Frontal cortex (tissue), 4 donors: ENCODE data around the gene FASTKD3. TPM values are rescaled to one million over a fixed set of nuclear protein-coding genes. Genes with fewer than 3 reads are reported as not detected.
"Not testable (repeated sequence)": the region's sequence is repeated elsewhere in the genome, so short reads cannot be mapped to it uniquely, and the experiment has no call there.

Experiments
- DNase-seq, 2 donors: peaks; one replicate each; pipeline ENCODE4 v3.0.0; 2012; ENCODE audit warnings: low spot score in 2 of 2
- FAIRE-seq: peaks from 2 replicates; lab custom pipeline; 2012; peaks lifted over from hg19 to GRCh38; lab: Jason Lieb, UNC
- total RNA-seq: library from RNA; depleted of rRNA; stranded (reverse); fragments of >200 nt; gene quantifications from one replicate; pipeline ENCODE4 v1.2.3, GENCODE V29; 2014
- donor health status: control.
- donor health status: control.
- donor health status: control.

FASTKD3 gene, protein sequence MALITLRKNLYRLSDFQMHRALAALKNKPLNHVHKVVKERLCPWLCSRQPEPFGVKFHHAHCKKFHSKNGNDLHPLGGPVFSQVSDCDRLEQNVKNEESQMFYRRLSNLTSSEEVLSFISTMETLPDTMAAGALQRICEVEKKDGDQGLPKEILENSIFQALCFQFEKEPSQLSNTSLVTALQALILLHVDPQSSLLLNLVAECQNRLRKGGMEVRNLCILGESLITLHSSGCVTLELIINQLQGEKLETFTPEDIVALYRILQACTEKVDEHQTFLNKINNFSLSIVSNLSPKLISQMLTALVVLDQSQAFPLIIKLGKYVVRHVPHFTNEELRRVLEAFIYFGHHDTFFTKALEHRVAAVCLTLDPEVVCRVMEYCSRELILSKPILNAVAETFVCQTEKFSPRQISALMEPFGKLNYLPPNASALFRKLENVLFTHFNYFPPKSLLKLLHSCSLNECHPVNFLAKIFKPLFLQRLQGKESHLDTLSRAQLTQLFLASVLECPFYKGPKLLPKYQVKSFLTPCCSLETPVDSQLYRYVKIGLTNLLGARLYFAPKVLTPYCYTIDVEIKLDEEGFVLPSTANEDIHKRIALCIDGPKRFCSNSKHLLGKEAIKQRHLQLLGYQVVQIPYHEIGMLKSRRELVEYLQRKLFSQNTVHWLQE
- total RNA-seq, result 18.8 TPM

DNA sequence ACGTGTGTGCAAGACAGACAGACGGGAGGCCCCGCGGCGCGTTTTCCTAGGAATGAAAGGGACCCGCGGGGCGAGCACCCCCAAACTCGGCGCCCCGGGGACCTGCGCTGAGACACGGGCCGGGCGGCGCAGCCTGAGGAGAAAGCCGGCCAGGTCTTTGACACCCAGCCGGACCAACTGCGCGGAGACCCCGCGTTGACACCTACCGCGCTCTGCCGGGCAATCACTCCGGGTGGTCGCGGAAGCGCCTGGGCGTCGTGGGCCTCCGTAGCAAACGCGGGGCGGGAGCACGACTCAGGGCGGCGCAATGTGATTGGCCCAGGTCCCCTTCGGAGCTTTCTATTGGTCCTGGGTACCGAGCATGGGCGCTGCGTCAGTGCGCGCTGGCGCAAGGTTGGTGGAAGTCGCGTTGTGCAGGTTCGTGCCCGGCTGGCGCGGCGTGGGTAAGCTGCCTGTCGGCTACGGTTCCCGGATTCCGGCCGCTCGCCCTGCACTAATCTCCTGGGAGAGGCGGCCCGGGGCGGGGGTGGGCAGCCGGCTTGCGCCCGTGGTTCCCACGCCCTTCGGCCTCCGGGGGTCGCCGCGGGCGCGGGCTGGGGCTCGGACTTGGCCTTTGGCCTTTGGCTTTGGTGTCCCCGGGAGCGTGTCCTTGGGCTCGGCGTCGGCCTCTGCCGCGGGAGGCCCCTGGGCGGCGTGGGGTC lies at the start of gene FASTKD3, which contains the start of gene MTRR:
TSS of gene FASTKD3 (minus strand) at position 259 of the 701 bp plus-strand sequence. CDS start 948 bp downstream, outside the sequence.
TSS of gene MTRR (plus strand) at position 376 of the 701 bp plus-strand sequence. CDS start 1,647 bp downstream, outside the sequence.
- DNase-seq (peak; percentile 91 to 92), FAIRE-seq (no peak)

GRCh38 chr5:7917130-7918123 lies 48.6 kb upstream of the FASTKD3 start:
- DNase-seq, result no peak
- FAIRE-seq, result no peak

- DNase-seq (no peak), FAIRE-seq (no peak)
These were observed 47.5 kb upstream of the FASTKD3 start for GRCh38 chr5:7916171-7916804.

DNA sequence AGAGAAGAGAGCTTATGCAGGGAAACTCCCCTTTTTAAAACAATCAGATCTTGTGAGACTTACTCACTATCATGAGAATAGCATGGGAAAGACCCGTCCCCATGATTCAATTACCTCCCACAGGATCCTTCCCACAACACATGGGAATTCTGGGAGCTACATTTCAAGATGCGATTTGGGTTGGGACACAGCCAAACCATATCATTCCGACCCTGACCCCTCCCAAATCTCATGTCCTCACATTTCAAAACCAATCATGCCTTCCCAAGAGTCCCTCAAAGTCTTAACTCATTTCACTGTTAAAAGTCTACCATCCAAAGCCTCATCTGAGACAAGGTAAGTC lies 42.6 kb upstream of the FASTKD3 start:
- not testable (repeated sequence) for DNase-seq, FAIRE-seq

DNA sequence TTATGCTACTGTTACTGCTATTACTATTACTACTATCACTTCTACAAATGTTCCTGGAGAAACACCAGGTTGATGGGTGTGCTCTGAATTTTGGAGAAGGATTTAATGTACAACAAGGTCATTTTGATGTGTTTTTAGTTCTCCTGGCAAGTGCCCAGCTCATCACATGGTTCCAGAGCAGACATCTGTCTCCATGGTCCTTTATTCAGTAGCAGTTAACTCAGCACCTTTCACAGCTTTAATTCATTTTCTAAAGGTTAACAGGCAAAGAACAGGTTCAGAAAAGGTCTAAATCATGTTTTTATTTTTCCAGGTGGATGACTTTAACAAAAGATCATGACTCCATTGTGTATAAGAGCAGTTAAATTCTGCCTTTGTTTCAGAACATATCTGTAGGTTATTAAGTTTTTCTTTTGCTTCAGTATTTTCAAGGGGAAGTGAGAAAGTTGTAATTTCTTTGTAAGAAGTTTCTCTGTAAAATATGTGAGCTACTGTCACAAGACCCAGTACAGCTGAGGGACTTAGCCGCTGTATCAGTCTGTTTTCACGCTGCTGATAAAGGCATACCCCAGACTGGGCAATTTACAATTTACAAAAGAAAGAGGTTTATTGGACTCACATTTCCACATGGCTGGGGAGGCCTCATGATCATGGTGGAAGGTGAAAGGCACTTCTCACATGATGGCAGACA lies 42.1 kb upstream of the FASTKD3 start:
- FAIRE-seq, result no peak
- no peak for DNase-seq

DNA sequence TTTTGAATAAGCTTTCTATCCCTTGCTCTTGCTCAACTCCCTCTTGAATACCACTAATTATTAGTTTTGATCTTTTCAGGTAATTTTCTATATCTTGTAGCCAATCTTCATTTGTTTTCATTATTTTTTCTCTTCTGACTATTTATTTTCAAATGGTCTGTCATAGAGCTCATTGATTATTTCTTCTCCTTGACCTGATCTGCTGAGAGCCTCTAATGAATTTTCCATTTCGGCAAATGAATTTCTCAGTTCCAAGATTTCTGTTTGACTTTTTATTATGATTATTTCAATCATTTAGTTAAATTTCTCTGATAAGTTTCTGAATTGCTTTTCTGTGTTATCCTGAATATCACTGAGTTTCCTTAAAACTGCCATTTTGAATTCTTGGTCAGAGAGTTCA lies 39.5 kb upstream of the FASTKD3 start:
- no peak for FAIRE-seq

DNA sequence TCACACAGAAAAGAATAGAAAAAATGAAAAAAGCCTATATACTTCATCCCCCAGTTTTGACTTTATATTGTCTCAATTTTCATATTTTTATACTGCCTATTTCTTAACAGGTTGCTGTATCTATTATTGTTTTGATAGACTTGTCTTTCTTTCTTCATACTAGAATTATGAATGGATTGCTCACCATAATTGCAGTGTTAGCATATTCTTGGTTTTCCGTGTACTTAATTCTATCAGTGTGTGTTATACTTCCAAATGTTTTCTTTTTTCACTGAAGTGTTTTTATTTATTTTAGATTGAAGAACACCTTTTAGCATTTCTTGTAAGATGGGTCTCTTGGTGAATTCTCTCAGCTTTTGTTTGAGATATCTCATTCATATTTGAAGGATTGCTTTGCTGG lies 38.8 kb upstream of the FASTKD3 start:
- FAIRE-seq (no peak), DNase-seq (no peak)

More for the DNA sequence above, 39.5 kb upstream of the FASTKD3 start:
- no peak for DNase-seq

- FAIRE-seq, result no peak
These were observed 35.3 kb upstream of the FASTKD3 start for GRCh38 chr5:7904170-7904569.

DNA sequence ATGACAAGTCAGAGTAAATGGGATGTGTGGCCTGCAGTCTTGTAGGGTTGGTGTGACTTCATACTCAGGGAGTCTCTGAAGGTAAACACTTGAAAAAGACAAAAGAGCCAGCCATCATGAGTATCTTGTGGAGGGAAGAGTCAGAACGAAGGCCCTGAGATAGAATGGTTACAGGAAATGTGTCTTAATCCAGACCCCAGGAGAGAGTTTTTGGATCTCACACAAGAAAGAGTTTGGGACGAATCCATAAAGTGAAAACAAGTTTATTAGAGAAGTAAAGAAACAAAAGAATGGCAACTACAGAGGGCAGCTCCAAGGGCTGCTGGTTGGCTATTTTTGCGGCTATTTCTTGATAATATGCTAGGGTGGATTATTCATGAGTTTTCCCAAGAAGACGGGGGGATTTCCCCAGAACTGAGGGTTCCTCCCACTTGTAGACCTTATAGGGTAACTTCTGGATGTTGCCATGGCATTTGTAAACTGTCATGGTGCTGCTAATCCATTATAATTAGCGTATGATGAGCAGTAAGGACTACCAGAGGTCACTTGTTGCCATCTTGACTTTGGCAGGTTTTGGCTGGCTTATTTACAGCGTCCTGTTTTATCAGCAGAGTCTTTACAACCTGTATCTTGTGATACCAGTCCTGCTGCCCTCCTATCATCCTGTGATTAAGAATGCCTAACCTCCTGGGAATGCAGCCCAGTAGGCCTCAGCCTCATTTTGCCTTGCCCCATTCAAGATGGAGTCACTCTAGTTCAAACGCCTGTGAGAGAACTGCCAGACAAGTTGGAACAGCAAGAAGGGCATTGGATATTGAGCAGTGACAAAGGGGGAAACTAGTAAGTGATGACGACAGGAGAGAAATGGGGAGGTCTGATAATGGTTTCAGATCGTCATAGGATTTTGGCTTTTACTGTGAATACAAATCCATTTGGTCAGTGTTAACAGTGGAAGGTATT lies 34.1 kb upstream of the FASTKD3 start:
- no peak for FAIRE-seq

More at GRCh38 chr5:7904170-7904569, 35.3 kb upstream of the FASTKD3 start:
- DNase-seq, result no peak

DNA sequence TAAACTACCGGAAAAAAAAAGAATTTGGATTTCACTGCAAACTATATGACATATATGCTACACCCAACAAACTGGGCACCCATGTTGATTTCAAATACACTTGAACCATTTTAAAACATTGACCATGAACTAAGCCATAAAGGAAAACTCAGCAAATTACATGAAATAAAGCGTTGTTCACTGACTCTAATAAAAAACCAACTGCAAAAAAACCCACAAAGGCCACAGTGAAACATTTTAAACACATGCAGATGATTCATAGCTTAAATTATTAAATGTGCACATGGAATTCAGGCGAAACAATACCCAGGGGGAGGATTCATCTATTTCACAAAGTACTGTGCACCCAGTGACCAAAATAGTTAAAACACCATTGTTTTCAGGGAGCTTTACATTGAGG lies 33.4 kb upstream of the FASTKD3 start:
- no peak for FAIRE-seq

More for the DNA sequence above, 34.1 kb upstream of the FASTKD3 start:
- no peak for DNase-seq

DNA sequence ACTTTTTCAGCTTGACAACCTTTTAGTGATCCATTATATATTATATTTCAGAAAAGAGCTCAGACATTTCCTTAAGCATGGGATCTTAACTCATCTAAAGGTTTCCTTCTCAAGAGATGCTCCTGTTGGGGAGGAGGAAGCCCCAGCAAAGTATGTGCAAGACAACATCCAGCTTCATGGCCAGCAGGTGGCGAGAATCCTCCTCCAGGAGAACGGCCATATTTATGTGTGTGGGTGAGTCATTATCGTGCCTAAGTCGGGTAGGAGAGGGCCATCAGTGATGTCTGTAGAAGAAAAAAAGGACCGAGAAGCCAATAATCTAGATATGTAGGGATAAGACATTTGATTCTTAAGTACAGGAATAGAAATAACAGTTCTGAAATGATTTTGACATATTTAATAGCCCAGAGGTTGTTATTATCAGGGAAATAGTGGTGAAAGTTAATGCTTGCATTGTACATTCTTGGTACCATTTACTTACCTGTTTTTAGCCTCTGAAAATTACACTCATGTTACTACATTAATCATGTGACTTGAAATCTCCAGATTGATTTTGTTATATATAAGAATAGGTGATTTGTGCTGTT lies 28.3 kb upstream of the FASTKD3 start:
- DNase-seq, result no peak
- FAIRE-seq, result no peak

More for the DNA sequence above, 33.4 kb upstream of the FASTKD3 start:
- no peak for DNase-seq

DNA sequence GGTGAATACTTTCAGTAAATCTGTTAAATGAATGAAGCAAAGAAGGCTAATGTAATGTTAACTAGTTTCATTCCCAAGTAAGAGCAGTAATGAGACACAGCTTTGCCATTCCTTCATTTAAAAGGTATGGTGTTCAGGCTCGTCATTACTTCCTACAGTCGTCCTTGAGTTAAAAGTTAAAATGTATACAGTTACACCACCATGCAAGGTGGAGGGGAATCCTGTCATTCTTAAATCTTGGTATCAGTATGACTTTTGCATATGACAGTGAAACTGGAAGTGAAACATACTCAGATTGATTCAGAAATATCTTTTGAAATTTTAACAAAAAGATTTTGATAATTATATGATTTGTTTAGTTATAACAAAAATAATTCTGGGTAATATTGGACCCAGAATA lies 26.0 kb upstream of the FASTKD3 start:
- DNase-seq, result no peak
- no peak for FAIRE-seq

GRCh38 chr5:7894439-7894838 lies 25.6 kb upstream of the FASTKD3 start:
- DNase-seq (no peak), FAIRE-seq (no peak)

DNA sequence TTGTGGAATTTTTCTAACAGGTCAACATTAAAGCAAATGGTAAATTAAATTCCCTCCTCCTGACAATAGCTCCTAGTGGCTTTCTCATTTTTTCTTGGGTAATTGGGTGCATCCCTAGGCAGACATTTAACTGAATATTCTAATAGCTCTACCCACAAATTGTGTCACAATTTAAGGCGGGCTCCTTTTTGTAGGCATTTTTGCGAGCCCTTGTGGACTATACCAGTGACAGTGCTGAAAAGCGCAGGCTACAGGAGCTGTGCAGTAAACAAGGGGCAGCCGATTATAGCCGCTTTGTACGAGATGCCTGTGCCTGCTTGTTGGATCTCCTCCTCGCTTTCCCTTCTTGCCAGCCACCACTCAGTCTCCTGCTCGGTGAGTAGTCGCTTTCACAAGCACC lies 20.1 kb upstream of the FASTKD3 start:
- no peak for DNase-seq
- FAIRE-seq, result no peak

DNA sequence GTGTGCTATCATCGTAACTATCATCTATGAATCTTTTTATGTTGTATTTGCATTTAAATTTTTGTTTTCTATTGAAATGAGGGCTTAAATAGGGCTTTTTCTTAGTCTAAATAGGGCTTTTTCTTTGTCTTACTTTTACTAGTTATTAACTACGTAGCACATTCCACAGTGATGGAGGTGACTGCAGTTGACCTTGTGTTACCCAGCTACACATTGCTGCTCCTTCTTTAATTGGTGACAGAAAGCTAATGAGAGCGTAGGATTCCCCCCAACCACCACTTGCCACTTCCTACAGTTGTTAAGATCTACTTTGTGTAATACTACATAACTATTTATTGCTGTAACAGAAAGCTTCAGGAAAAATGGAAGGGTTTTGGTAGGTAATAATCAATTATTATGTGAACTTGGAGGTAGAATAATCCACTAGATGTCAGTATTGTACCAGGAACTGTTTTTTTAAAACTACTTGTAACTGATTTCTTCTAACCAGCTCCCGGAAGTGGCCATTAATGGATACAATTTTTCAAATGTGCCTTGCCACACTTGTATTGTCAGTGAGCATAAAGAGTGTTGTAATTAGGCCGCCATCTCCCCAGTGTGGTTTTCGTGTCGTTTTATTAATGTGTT lies 18.1 kb upstream of the FASTKD3 start:
- peak in 1 of 2 donors; percentile 23 for DNase-seq
- FAIRE-seq, result peak; percentile 67

GRCh38 chr5:7884491-7885267 lies 15.8 kb upstream of the FASTKD3 start:
- DNase-seq (no peak), FAIRE-seq (no peak)
